K562 (cell line): ENCODE measurements around the gene MLH1. TPM values are rescaled to one million over a fixed set of nuclear protein-coding genes. Genes with fewer than 3 reads are reported as not detected.

Experiments
- ATF1 ChIP-seq, 2 experiments: fragments of 450-650 bp in 1 of 2; IDR thresholded peaks; 2 replicates each; pipeline ENCODE4 v1.6.1; 2016; ENCODE audit warnings: missing compliant biosample characterization in 1 of 2, missing genetic modification characterization in 1 of 2
- CREB5 ChIP-seq: fragments of 250-450 bp; sonication (Bioruptor Pico); IDR thresholded peaks from 2 replicates; pipeline ENCODE4 v1.5.0; 2020; ENCODE audit warnings: mild to moderate bottlenecking
- E4F1 ChIP-seq: fragments of 250-450 bp; sonication (Bioruptor Pico); IDR thresholded peaks from 2 replicates; pipeline ENCODE4 v1.5.0; 2021; ENCODE audit warnings: mild to moderate bottlenecking, borderline replicate concordance
- ESRRA ChIP-seq: fragments of 450-650 bp; IDR thresholded peaks from 2 replicates; pipeline ENCODE4 v1.6.1; 2014; ENCODE audit warnings: low read depth, mild to moderate bottlenecking, moderate library complexity, borderline replicate concordance
- HCFC1 ChIP-seq: IDR thresholded peaks from 2 replicates; pipeline ENCODE4 v1.6.1; 2012; ENCODE audit warnings: low read depth, low read length, improper control_type of control experiment
- HSF4 ChIP-seq: fragments of 250-450 bp; sonication (Bioruptor Pico); IDR thresholded peaks from 2 replicates; pipeline ENCODE4 v2.1.2; 2022; ENCODE audit warnings: mild to moderate bottlenecking, moderate library complexity, borderline replicate concordance
- IRF2 ChIP-seq: sonication (generic); formaldehyde crosslinking; IDR thresholded peaks from 2 replicates; pipeline ENCODE4 v1.8.1; 2022; ENCODE audit warnings: mild to moderate bottlenecking, missing genetic modification reagents
- KLF10 ChIP-seq: fragments of 250-450 bp; sonication (Bioruptor Pico); IDR thresholded peaks from 2 replicates; pipeline ENCODE4 v1.6.1; 2021; ENCODE audit warnings: matching md5 sums
- L3MBTL2 ChIP-seq: fragments of 450-650 bp; IDR thresholded peaks from 2 replicates; pipeline ENCODE4 v1.6.1; 2016; ENCODE audit warnings: mild to moderate bottlenecking, moderate library complexity
- MECOM ChIP-seq: fragments of 250-450 bp; sonication (Bioruptor Pico); IDR thresholded peaks from 2 replicates; pipeline ENCODE4 v1.8.0; 2022; ENCODE audit warnings: inconsistent platforms
- NFE2 ChIP-seq: IDR thresholded peaks from 2 replicates; pipeline ENCODE4 v1.6.1; 2014; ENCODE audit warnings: antibody characterized with exemption, low read depth
- RBM25 ChIP-seq: fragments of 200-400 bp; formaldehyde crosslinking; IDR thresholded peaks from 2 replicates; pipeline ENCODE4 v1.6.1; 2018; ENCODE audit warnings: low read length, low read depth, moderate library complexity; ENCODE audit not compliant: severe bottlenecking
- RBM34 ChIP-seq: fragments of 200-400 bp; formaldehyde crosslinking; IDR thresholded peaks from 2 replicates; pipeline ENCODE4 v1.6.1; 2018; ENCODE audit warnings: low read length, borderline replicate concordance; ENCODE audit not compliant: insufficient read depth
- RCOR1 ChIP-seq, 2 experiments: IDR thresholded peaks; 2 replicates each; pipeline ENCODE4 v1.6.1; 2012; ENCODE audit warnings: low read depth in 2 of 2, low read length in 2 of 2, borderline replicate concordance in 1 of 2, improper control_type of control experiment in 1 of 2
- SLC30A9 ChIP-seq: fragments of 250-450 bp; sonication (Bioruptor Pico); IDR thresholded peaks from 2 replicates; pipeline ENCODE4 v1.8.0; 2022; ENCODE audit warnings: mild to moderate bottlenecking, moderate library complexity
- XRCC3 ChIP-seq: fragments of 450-650 bp; IDR thresholded peaks from 2 replicates; pipeline ENCODE4 v1.6.1; 2017; ENCODE audit warnings: mild to moderate bottlenecking, moderate library complexity
- polyA plus RNA-seq, 8 experiments: library from polyadenylated mRNA; depleted of rRNA in 4 of 8; stranded (reverse) in 5 of 8; unstranded in 3 of 8; fragments of >200 nt; fragmentation: Nextera tagmentation in 2 of 8; fragmentation: Illumina TruSeq in 1 of 8; extraction: Ambion mirVana in 2 of 8; extraction: Trizol in 1 of 8; gene quantifications; 2 replicates each; pipeline versions ENCODE4 v1.2.1 to v1.2.3, GENCODE V29; 2011 to 2014; ENCODE audit warnings: inconsistent platforms in 1 of 8, missing spikeins in 1 of 8
- total RNA-seq, 7 experiments: library from RNA; depleted of rRNA in 6 of 7; stranded (reverse); fragments of >200 nt in 6 of 7; fragmentation: Illumina TruSeq in 2 of 7; extraction: Trizol in 2 of 7; gene quantifications; 2 replicates each; pipeline versions ENCODE4 v1.2.1 to v1.2.3, GENCODE V29; 2011 to 2021; ENCODE audit warnings: low replicate concordance in 1 of 7
- TF ChIP-seq, protein P1 (sequence below): fragments of 250-450 bp; sonication (Bioruptor Pico); IDR thresholded peaks from 2 replicates; pipeline ENCODE4 v1.8.0; 2022; ENCODE audit warnings: moderate library complexity, mild to moderate bottlenecking, inconsistent platforms
- TF ChIP-seq, protein P2 (sequence below): fragments of 250-450 bp; sonication (Bioruptor Pico); IDR thresholded peaks from 2 replicates; pipeline ENCODE4 v1.8.0; 2021; ENCODE audit warnings: moderate library complexity, mild to moderate bottlenecking, inconsistent platforms
- TF ChIP-seq, protein P3 (sequence below): fragments of 250-450 bp; sonication (Bioruptor Pico); IDR thresholded peaks from 2 replicates; pipeline ENCODE4 v1.8.0; 2022; ENCODE audit warnings: inconsistent platforms

The MLH1 gene
- total and polyA plus RNA-seq, 9 of the 15 experiments (the other 6 are each of a cell fraction or from before 2014, with no cell fraction given) = 76.4 to 155 (median 117) TPM

- TF ChIP-seq E4F1 = no peak
- TF ChIP-seq ESRRA = peak; percentile 40
- TF ChIP-seq CREB5 (CRISPR knock-in tag) = no peak
- TF ChIP-seq KLF10 = no peak
- no peak for TF ChIP-seq SLC30A9 (CRISPR knock-in tag)
- peak; percentile 47; the same call in 1 of the 2 replicates for TF ChIP-seq NFE2
- TF ChIP-seq, protein P1, sequence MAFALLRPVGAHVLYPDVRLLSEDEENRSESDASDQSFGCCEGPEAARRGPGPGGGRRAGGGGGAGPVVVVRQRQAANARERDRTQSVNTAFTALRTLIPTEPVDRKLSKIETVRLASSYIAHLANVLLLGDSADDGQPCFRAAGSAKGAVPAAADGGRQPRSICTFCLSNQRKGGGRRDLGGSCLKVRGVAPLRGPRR (CRISPR knock-in tag) = no peak
- TF ChIP-seq L3MBTL2 = peak; percentile 94
- TF ChIP-seq, protein P2, sequence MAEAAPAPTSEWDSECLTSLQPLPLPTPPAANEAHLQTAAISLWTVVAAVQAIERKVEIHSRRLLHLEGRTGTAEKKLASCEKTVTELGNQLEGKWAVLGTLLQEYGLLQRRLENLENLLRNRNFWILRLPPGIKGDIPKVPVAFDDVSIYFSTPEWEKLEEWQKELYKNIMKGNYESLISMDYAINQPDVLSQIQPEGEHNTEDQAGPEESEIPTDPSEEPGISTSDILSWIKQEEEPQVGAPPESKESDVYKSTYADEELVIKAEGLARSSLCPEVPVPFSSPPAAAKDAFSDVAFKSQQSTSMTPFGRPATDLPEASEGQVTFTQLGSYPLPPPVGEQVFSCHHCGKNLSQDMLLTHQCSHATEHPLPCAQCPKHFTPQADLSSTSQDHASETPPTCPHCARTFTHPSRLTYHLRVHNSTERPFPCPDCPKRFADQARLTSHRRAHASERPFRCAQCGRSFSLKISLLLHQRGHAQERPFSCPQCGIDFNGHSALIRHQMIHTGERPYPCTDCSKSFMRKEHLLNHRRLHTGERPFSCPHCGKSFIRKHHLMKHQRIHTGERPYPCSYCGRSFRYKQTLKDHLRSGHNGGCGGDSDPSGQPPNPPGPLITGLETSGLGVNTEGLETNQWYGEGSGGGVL (CRISPR knock-in tag) = no peak
- no peak for TF ChIP-seq HSF4 (CRISPR knock-in tag)
- TF ChIP-seq RCOR1 (IDR thresholded peaks at IDR 0.05; ENCODE audit: borderline replicate concordance in 1 of 2, low read depth in 2 of 2, low read length in 2 of 2) = no peak
- TF ChIP-seq MECOM (CRISPR knock-in tag) = no peak
- peak; percentile 67; the same call in 1 of the 2 replicates for TF ChIP-seq HCFC1
- no peak for TF ChIP-seq XRCC3
- TF ChIP-seq, protein P3, sequence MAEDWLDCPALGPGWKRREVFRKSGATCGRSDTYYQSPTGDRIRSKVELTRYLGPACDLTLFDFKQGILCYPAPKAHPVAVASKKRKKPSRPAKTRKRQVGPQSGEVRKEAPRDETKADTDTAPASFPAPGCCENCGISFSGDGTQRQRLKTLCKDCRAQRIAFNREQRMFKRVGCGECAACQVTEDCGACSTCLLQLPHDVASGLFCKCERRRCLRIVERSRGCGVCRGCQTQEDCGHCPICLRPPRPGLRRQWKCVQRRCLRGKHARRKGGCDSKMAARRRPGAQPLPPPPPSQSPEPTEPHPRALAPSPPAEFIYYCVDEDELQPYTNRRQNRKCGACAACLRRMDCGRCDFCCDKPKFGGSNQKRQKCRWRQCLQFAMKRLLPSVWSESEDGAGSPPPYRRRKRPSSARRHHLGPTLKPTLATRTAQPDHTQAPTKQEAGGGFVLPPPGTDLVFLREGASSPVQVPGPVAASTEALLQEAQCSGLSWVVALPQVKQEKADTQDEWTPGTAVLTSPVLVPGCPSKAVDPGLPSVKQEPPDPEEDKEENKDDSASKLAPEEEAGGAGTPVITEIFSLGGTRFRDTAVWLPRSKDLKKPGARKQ (CRISPR knock-in tag) = no peak
- TF ChIP-seq RBM25 = peak; percentile 95
- TF ChIP-seq ATF1 (CRISPR knock-in tag; IDR thresholded peaks at IDR 0.05) = no peak
- TF ChIP-seq ATF1 (tag; IDR thresholded peaks at IDR 0.05) = peak; percentile 99
- no peak for TF ChIP-seq RBM34
- no peak for TF ChIP-seq IRF2
These were observed at the start of gene MLH1 (continued) for GRCh38 chr3:36993326-36994283.
